ENCODE results near the gene ANTXR1.

GRCh38 chr2:68970566-68971265 is 42.3 kb upstream of the ANTXR1 start:
- no peak for TF ChIP-seq RCOR1 (IDR thresholded peaks at IDR 0.05; ENCODE audit: borderline replicate concordance in 1 of 2, low read depth in 2 of 2, low read length in 2 of 2)
- no peak for TF ChIP-seq SMAD1 (IDR thresholded peaks at IDR 0.05; ENCODE audit: low read depth, low read length, partially characterized antibody)
- TF ChIP-seq BHLHE40 (IDR thresholded peaks at IDR 0.05; ENCODE audit: low read length) = no peak
- TF ChIP-seq RAD51 (IDR thresholded peaks at IDR 0.05; ENCODE audit: borderline replicate concordance, low read depth) = no peak
